PC-3 (cell line): Measurements from ENCODE around the gene PTGDS. TPM values are rescaled to one million over a fixed set of nuclear protein-coding genes. Genes with fewer than 3 reads are reported as not detected.

ENCODE experiments used
- ATAC-seq: fragments of 200-7000 bp; cut with Tn5 transposase; 2 replicates; pipeline ENCODE4 v1.9.1; 2020; ENCODE audit warnings: mild to moderate bottlenecking, moderate library complexity
- Bru-seq: library from RNA; stranded (reverse); fragments of 400-500 nt; gene quantifications from one replicate; lab custom pipeline; 2021; lab: Mats Ljungman, UMichigan
- BruChase-seq, 2 experiments: library from RNA; stranded (reverse); fragments of 400-500 nt; gene quantifications; one replicate each; lab custom pipeline; 2021; lab: Mats Ljungman, UMichigan
- BruUV-seq: library from RNA; stranded (reverse); fragments of 400-500 nt; replicated peaks from 2 replicates; lab custom pipeline; 2021; lab: Mats Ljungman, UMichigan
- CTCF ChIA-PET: fragments of 300-600 bp; sonication (Branson Sonifier 250); formaldehyde crosslinking; loops from one replicate; lab custom pipeline; 2022; ENCODE audit warnings: antibody characterized with exemption; lab: Charles Lee
- POLR2A ChIA-PET: fragments of 300-600 bp; sonication (Branson Sonifier 250); formaldehyde crosslinking; loops from one replicate; lab custom pipeline; 2022; ENCODE audit warnings: antibody characterized with exemption; ENCODE audit not compliant: unreplicated experiment; lab: Charles Lee
- DNase-seq: peaks from one replicate; pipeline ENCODE4 v3.0.0-alpha.2; 2015
- H2AFZ ChIP-seq: fragments of 300-600 bp; sonication (generic); 2 replicates; pipeline ENCODE4 v1.6.0; 2016; ENCODE audit warnings: antibody characterized with exemption, low read length
- H3F3A ChIP-seq: fragments of 300-600 bp; sonication (generic); one replicate; pipeline ENCODE4 v1.6.0; 2017; ENCODE audit warnings: antibody characterized with exemption, low read length, control low read depth, mild to moderate bottlenecking; ENCODE audit not compliant: unreplicated experiment
- H3K27ac ChIP-seq: fragments of 300-600 bp; sonication (generic); 2 replicates; pipeline ENCODE4 v1.5.1; 2016; ENCODE audit warnings: mild to moderate bottlenecking, low read length
- H3K27me3 ChIP-seq: fragments of 300-600 bp; sonication (generic); 2 replicates; pipeline ENCODE4 v1.6.1; 2016; ENCODE audit warnings: low read length, mixed read lengths
- H3K36me3 ChIP-seq: fragments of 300-600 bp; sonication (generic); 2 replicates; pipeline ENCODE4 v1.6.1; 2016; ENCODE audit warnings: low read depth, mixed run types, low read length, mixed read lengths
- H3K4me1 ChIP-seq: fragments of 300-600 bp; sonication (generic); 2 replicates; pipeline ENCODE4 v1.5.1; 2016; ENCODE audit warnings: low read length; ENCODE audit not compliant: insufficient read depth
- H3K4me2 ChIP-seq: fragments of 300-600 bp; sonication (generic); 2 replicates; pipeline ENCODE4 v1.6.0; 2016; ENCODE audit warnings: low read length
- H3K4me3 ChIP-seq: fragments of 300-600 bp; sonication (generic); 2 replicates; pipeline ENCODE4 v1.5.1; 2016; ENCODE audit warnings: mild to moderate bottlenecking, low read length, mixed read lengths
- H3K79me2 ChIP-seq: fragments of 300-600 bp; sonication (generic); 2 replicates; pipeline ENCODE4 v1.6.1; 2017; ENCODE audit warnings: low read length, mixed read lengths
- H3K9ac ChIP-seq: fragments of 300-600 bp; sonication (generic); 2 replicates; pipeline ENCODE4 v1.6.0; 2016; ENCODE audit warnings: mild to moderate bottlenecking, low read length
- H3K9me2 ChIP-seq: fragments of 300-600 bp; sonication (generic); replicated peaks from 2 replicates; pipeline ENCODE4 v1.6.1; 2016; ENCODE audit warnings: mixed run types, low read length, mixed read lengths
- H3K9me3 ChIP-seq: fragments of 300-600 bp; sonication (generic); 2 replicates; pipeline ENCODE4 v1.6.1; 2016; ENCODE audit warnings: low read length, mixed read lengths
- H4K20me1 ChIP-seq: fragments of 300-600 bp; sonication (generic); 2 replicates; pipeline ENCODE4 v1.6.1; 2016; ENCODE audit warnings: low read length, mixed read lengths
- EZH2 ChIP-seq: fragments of 300-600 bp; sonication (generic); IDR thresholded peaks from one replicate; pipeline ENCODE4 v1.6.1; 2017; ENCODE audit warnings: antibody characterized with exemption, mild to moderate bottlenecking, low read length; ENCODE audit not compliant: unreplicated experiment
- EZH2phosphoT487 ChIP-seq: fragments of 300-600 bp; sonication (generic); IDR thresholded peaks from 2 replicates; pipeline ENCODE4 v1.6.1; 2018; ENCODE audit warnings: mild to moderate bottlenecking, antibody characterized with exemption, low read length, borderline replicate concordance
- intact Hi-C: fragments of 100-400 bp; cut with micrococcal nuclease; formaldehyde crosslinking; loops from 2 replicates; pipeline ENCODE4 v1.9.0; 2023
- long read RNA-seq: library from polyadenylated mRNA; unstranded; transcript quantifications from one replicate; pipeline ENCODE4 v2.0.0, GENCODE V29; 2021; ENCODE audit not compliant: unreplicated experiment
- total RNA-seq: library from RNA; depleted of rRNA; stranded (reverse); fragments of >200 nt; gene quantifications from 2 replicates; pipeline ENCODE4 v1.2.3, GENCODE V29; 2014; rRNA removed
- TF ChIP-seq, protein P1 (sequence below): fragments of 300-600 bp; sonication (generic); conservative IDR thresholded peaks from 2 replicates; pipeline ENCODE4 v1.5.1; 2017; ENCODE audit warnings: antibody characterized with exemption, low read depth, mild to moderate bottlenecking, low read length

Gene PTGDS
- total RNA-seq (not detected in 2 replicates), Bru-seq, nascent RNA (not detected), BruChase-seq, experiment 1, labeled RNA remaining after a 6-hour chase (not detected), BruChase-seq, experiment 2, labeled RNA remaining after a 2-hour chase (not detected)
- long read RNA-seq = 0 reads

GRCh38 chr9:136977223-136977622 is at the start of gene PTGDS:
Gene PTGDS, plus strand, starts transcription at chr9:136977504. Its CDS starts 75 bp downstream, at chr9:136977579.
- BruUV-seq = no TSS peak
- H3K9ac ChIP-seq = no peak within 1 kb of the TSS
- ATAC-seq (no peak), DNase-seq (no peak)
- H3K36me3 ChIP-seq = no peaks in the 10 kb centered on the region
- H3F3A ChIP-seq = no peaks in the 10 kb centered on the region
- H3K9me3 ChIP-seq = no peaks in the 10 kb centered on the region
- no peaks in the 10 kb centered on the region for H3K27me3 ChIP-seq
- no peak within 1 kb of the TSS for H3K4me2 ChIP-seq
- no peak within 1 kb of the TSS for H3K4me3 ChIP-seq
- H4K20me1 ChIP-seq = no peaks in the 10 kb centered on the region
- no peaks in the 10 kb centered on the region for H3K79me2 ChIP-seq
- H3K4me1 ChIP-seq = no peaks in the 10 kb centered on the region
- no peak within 1 kb of the TSS for H2AFZ ChIP-seq
- TF ChIP-seq EZH2 (no peak), EZH2phosphoT487 (no peak)
- TF ChIP-seq, protein P1, sequence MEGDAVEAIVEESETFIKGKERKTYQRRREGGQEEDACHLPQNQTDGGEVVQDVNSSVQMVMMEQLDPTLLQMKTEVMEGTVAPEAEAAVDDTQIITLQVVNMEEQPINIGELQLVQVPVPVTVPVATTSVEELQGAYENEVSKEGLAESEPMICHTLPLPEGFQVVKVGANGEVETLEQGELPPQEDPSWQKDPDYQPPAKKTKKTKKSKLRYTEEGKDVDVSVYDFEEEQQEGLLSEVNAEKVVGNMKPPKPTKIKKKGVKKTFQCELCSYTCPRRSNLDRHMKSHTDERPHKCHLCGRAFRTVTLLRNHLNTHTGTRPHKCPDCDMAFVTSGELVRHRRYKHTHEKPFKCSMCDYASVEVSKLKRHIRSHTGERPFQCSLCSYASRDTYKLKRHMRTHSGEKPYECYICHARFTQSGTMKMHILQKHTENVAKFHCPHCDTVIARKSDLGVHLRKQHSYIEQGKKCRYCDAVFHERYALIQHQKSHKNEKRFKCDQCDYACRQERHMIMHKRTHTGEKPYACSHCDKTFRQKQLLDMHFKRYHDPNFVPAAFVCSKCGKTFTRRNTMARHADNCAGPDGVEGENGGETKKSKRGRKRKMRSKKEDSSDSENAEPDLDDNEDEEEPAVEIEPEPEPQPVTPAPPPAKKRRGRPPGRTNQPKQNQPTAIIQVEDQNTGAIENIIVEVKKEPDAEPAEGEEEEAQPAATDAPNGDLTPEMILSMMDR = no peak
- ChIA-PET CTCF (no interaction called here), POLR2A (no interaction called here)
- intact Hi-C loops = no loop called here
- no peaks in the 10 kb centered on the region for H3K9me2 ChIP-seq
- H3K27ac ChIP-seq = no peak within 1 kb of the TSS

DNA sequence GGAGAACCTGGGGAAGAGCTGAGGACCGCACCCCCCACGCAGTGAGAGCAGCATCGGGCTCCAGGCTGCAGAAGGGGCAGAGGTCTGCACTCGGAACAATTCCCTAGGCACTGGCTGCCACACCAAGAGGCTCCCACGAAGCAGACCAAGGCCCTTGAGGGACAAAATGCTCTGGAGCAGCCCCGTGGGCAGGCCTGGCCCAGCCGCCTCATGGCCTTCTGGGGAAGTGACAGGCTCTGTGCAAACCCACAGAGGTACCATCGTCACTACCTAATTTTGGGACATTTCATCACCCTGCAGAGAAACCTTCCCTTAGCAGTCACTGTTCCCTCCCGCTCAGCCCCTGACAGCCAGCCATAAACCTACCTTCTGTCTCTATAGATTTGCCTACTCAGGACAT is 48.7 kb upstream of the PTGDS start:
- no peak overlapping the region for H3K27ac ChIP-seq

GRCh38 chr9:136930014-136930413 is 47.3 kb upstream of the PTGDS start:
- H3K4me3 ChIP-seq = no peak overlapping the region
- ChIA-PET CTCF (no interaction called here), POLR2A (no interaction called here)
- no peaks in the 10 kb centered on the region for H3K79me2 ChIP-seq
- intact Hi-C loops = no loop called here
- H3K27ac ChIP-seq = no peak overlapping the region
- H3K9me3 ChIP-seq = no peaks in the 10 kb centered on the region
- H3K4me2 ChIP-seq = no peak overlapping the region
- no peak for DNase-seq
- H3K4me1 ChIP-seq = no peaks in the 10 kb centered on the region
- no TSS peak for BruUV-seq
- ATAC-seq = no peak
- no peak overlapping the region for H3K9ac ChIP-seq
- H4K20me1 ChIP-seq = no peaks in the 10 kb centered on the region
- no peaks in the 10 kb centered on the region for H3K27me3 ChIP-seq
- no peak overlapping the region for H2AFZ ChIP-seq
- peaks cover 15% of the 10 kb centered on the region; the same call in 1 of the 2 replicates for H3K36me3 ChIP-seq
- no peaks in the 10 kb centered on the region for H3K9me2 ChIP-seq
- no peak for TF ChIP-seq EZH2
- TF ChIP-seq, protein P1 = no peak
- no peaks in the 10 kb centered on the region for H3F3A ChIP-seq

More for the DNA sequence above, 48.7 kb upstream of the PTGDS start:
- no peak overlapping the region for H2AFZ ChIP-seq
- H4K20me1 ChIP-seq = no peaks in the 10 kb centered on the region
- ChIA-PET POLR2A (no interaction called here), CTCF (interaction anchor here (0.7 kb wide), 1 partner anchor 10 kb away, joined by 3 read pairs; no protein-coding TSS in a partner anchor)
- no peaks in the 10 kb centered on the region for H3F3A ChIP-seq
- no peaks in the 10 kb centered on the region for H3K27me3 ChIP-seq
- H3K9me2 ChIP-seq = no peaks in the 10 kb centered on the region
- no peaks in the 10 kb centered on the region for H3K79me2 ChIP-seq
- H3K9ac ChIP-seq = no peak overlapping the region
- intact Hi-C loops = no loop called here
- no peak overlapping the region for H3K4me3 ChIP-seq
- DNase-seq (no peak), ATAC-seq (no peak)
- TF ChIP-seq, protein P1 = no peak
- no peak for TF ChIP-seq EZH2phosphoT487
- TF ChIP-seq EZH2 = no peak
- no peak overlapping the region for H3K4me2 ChIP-seq
- peaks cover 15% of the 10 kb centered on the region; the same call in 1 of the 2 replicates for H3K36me3 ChIP-seq
- H3K9me3 ChIP-seq = no peaks in the 10 kb centered on the region
- H3K4me1 ChIP-seq = no peaks in the 10 kb centered on the region
- no TSS peak for BruUV-seq
